Thoracic aorta (tissue), 2 donors: ENCODE data around the gene KNTC1. TPM values are rescaled to one million over a fixed set of nuclear protein-coding genes. Genes with fewer than 3 reads are reported as not detected.
"Not testable (repeated sequence)": the region's sequence is repeated elsewhere in the genome, so short reads cannot be mapped to it uniquely, and the experiment has no call there.

ENCODE experiments used
- ATAC-seq: fragments of 150-250 bp; one replicate; pipeline ENCODE4 v1.8.0; 2017; ENCODE audit warnings: low read depth; ENCODE audit not compliant: insufficient number of reproducible peaks, low FRiP score
- DNase-seq: peaks from one replicate; pipeline ENCODE4 v3.0.0-alpha.2; 2020; ENCODE audit warnings: low spot score
- H3K27ac ChIP-seq, 2 donors: fragments of 200-600 bp; sonication (generic); 1 replicate in 1 of 2; 2 replicates in 1 of 2; pipeline ENCODE4 v1.5.1; 2016; ENCODE audit warnings: mild to moderate bottlenecking in 2 of 2, moderate library complexity in 2 of 2
- H3K27me3 ChIP-seq: fragments of 200-600 bp; sonication (generic); replicated peaks from 2 replicates; pipeline ENCODE4 v1.6.0; 2016; ENCODE audit warnings: mild to moderate bottlenecking; ENCODE audit not compliant: insufficient read depth
- H3K36me3 ChIP-seq: fragments of 200-600 bp; sonication (generic); one replicate; pipeline ENCODE4 v1.5.1; 2016
- H3K4me1 ChIP-seq, 2 donors: fragments of 200-600 bp; sonication (generic); 1 replicate in 1 of 2; 2 replicates in 1 of 2; pipeline versions ENCODE4 v1.5.1 to v1.6.0; 2016; ENCODE audit warnings: low read depth in 2 of 2, mild to moderate bottlenecking in 1 of 2; ENCODE audit not compliant: control insufficient read depth in 1 of 2
- H3K4me3 ChIP-seq: fragments of 200-600 bp; sonication (generic); 2 replicates; pipeline ENCODE4 v1.5.1; 2016; ENCODE audit warnings: mild to moderate bottlenecking
- H3K9me3 ChIP-seq: fragments of 200-600 bp; sonication (generic); 2 replicates; pipeline ENCODE4 v1.5.1; 2016
- total RNA-seq, 2 donors: library from RNA; depleted of rRNA; stranded (reverse); fragments of >200 nt; gene quantifications; one replicate each; pipeline versions ENCODE4 v1.1.0 to v1.2.3, GENCODE V29; 2016
- TF ChIP-seq, protein P1 (sequence below): fragments of 200-600 bp; sonication (generic); IDR thresholded peaks from one replicate; pipeline ENCODE4 v1.5.1; 2019; ENCODE audit warnings: antibody characterized with exemption

The KNTC1 gene
- total RNA-seq, 2 donors from 2014 or later = 11.4 to 24.4 TPM

DNA sequence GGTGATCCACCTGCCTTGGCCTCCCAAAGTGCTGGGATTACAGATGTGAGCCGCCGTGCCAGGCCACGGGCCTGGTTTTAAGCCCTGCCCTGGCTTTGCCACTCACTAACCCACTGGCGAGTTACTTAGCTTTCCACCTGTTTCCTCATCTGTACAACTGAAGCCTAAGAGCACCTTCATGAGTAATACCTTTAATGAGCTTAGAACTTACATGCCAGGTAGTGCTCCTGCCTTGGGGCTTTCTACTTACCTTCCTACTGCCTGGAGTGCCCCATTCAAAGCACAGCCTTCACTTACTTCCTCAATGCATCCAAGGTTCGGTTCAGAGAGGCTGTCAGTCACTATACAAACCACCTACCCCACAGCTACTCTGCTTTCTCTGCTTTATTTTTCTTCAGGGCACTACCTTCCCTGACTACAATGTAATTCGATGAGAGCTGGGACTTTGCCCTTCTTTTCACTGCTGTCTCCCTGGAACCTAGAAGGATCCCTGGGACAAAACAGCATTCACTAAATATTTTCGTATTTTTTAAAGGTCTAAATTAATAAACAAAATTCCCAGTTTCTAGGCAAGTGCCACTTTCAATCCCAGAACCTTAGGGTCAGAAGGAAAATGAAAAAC is 40.1 kb upstream of the KNTC1 start:
- peaks cover 57% of the 10 kb centered on the region for H3K36me3 ChIP-seq
- DNase-seq = no peak
- no peaks in the 10 kb centered on the region for H3K9me3 ChIP-seq
- no peak overlapping the region for H3K27ac ChIP-seq
- H3K4me1 ChIP-seq = no peaks in the 10 kb centered on the region
- TF ChIP-seq, protein P1, sequence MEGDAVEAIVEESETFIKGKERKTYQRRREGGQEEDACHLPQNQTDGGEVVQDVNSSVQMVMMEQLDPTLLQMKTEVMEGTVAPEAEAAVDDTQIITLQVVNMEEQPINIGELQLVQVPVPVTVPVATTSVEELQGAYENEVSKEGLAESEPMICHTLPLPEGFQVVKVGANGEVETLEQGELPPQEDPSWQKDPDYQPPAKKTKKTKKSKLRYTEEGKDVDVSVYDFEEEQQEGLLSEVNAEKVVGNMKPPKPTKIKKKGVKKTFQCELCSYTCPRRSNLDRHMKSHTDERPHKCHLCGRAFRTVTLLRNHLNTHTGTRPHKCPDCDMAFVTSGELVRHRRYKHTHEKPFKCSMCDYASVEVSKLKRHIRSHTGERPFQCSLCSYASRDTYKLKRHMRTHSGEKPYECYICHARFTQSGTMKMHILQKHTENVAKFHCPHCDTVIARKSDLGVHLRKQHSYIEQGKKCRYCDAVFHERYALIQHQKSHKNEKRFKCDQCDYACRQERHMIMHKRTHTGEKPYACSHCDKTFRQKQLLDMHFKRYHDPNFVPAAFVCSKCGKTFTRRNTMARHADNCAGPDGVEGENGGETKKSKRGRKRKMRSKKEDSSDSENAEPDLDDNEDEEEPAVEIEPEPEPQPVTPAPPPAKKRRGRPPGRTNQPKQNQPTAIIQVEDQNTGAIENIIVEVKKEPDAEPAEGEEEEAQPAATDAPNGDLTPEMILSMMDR = no peak
- H3K27me3 ChIP-seq = no peaks in the 10 kb centered on the region
- H3K4me3 ChIP-seq = no peak overlapping the region
- ATAC-seq = no peak

- H3K27me3 ChIP-seq, H3K4me1 ChIP-seq, H3K9me3 ChIP-seq, DNase-seq, ATAC-seq, H3K27ac ChIP-seq, H3K4me3 ChIP-seq: not testable (repeated sequence)
- peaks cover 62% of the 10 kb centered on the region for H3K36me3 ChIP-seq
Measured at GRCh38 chr12:122487807-122488206, 39.2 kb upstream of the KNTC1 start.

DNA sequence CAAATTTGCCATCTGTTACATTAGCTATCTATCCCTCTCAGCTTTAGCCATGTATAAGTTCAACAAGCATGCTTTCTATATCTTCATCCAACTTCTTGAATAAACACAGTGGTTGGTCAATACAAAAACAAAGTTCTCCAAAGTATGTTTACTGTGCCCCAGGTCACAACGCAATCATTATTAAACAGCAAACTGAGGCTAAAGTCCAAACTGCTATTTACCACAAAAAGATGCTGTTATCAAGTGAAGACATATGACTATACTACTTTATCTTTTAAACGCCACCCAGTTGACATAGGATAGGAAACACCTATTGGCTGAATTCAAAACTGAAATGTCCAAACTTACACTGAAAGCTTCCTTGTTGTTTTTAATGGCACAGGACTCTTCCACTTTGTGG is 38.0 kb upstream of the KNTC1 start:
- H3K4me1 ChIP-seq = no peaks in the 10 kb centered on the region
- TF ChIP-seq, protein P1 = no peak
- ATAC-seq = no peak
- DNase-seq = no peak
- H3K9me3 ChIP-seq = no peaks in the 10 kb centered on the region
- peaks cover 62% of the 10 kb centered on the region for H3K36me3 ChIP-seq
- H3K4me3 ChIP-seq = no peak overlapping the region
- H3K27ac ChIP-seq = no peak overlapping the region
- no peaks in the 10 kb centered on the region for H3K27me3 ChIP-seq

GRCh38 chr12:122491991-122492390 is 35.1 kb upstream of the KNTC1 start:
- H3K36me3 ChIP-seq = peaks cover 46% of the 10 kb centered on the region
- no peak for DNase-seq
- H3K4me1 ChIP-seq = peaks cover 4 to 12% of the 10 kb centered on the region in 2 donors
- no peaks in the 10 kb centered on the region for H3K9me3 ChIP-seq
- TF ChIP-seq, protein P1 = no peak
- H3K27ac ChIP-seq = no peak overlapping the region
- H3K27me3 ChIP-seq = no peaks in the 10 kb centered on the region
- ATAC-seq = no peak
- no peak overlapping the region for H3K4me3 ChIP-seq

- H3K27ac ChIP-seq, DNase-seq, H3K27me3 ChIP-seq, ATAC-seq, H3K4me3 ChIP-seq, H3K9me3 ChIP-seq: not testable (repeated sequence)
- Histone ChIP-seq H3K4me1 (peaks cover 9 to 25% of the 10 kb centered on the region in 2 donors), H3K36me3 (peaks cover 36% of the 10 kb centered on the region)
Measured at GRCh38 chr12:122493222-122493621, 33.8 kb upstream of the KNTC1 start.

DNA sequence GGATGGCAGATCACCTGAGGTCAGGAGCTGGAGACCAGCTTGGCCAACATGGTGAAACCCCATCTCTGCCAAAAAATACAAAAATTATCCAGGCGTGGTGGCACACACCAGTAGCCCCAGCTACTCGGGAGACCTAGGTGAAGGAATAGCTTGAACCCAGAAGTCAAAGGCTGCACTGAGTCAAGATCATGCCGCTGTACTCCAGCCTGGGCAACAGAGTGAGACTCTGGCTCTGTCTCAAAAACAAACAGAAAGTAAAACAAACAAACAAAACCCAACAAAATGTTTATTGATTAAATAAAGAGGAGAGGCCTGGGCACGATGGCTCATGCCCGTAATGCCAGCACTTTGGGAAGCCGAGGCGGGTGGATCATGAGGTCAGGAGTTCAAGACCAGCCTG is 31.8 kb upstream of the KNTC1 start:
- H3K9me3 ChIP-seq = no peaks in the 10 kb centered on the region
- H3K27ac ChIP-seq = no peak overlapping the region
- ATAC-seq (no peak), DNase-seq (no peak)
- H3K4me1 ChIP-seq = peaks cover 12 to 39% of the 10 kb centered on the region in 2 donors
- H3K27me3 ChIP-seq = no peaks in the 10 kb centered on the region
- TF ChIP-seq, protein P1 = no peak
- peaks cover 23% of the 10 kb centered on the region for H3K36me3 ChIP-seq
- H3K4me3 ChIP-seq = no peak overlapping the region
